Glutamatergic neuron (in vitro differentiated cells): ENCODE results near the gene INPP5B. TPM values are rescaled to one million over a fixed set of nuclear protein-coding genes. Genes with fewer than 3 reads are reported as not detected.
"Not testable (repeated sequence)": the region's sequence is repeated elsewhere in the genome, so short reads cannot be mapped to it uniquely, and the experiment has no call there.

Experiments
- DNase-seq: peaks from one replicate; pipeline ENCODE4 v3.0.0; 2022
- H3K27ac Mint-ChIP-seq: one replicate; pipeline ENCODE4 v1.8.0; 2020; ENCODE audit warnings: mild to moderate bottlenecking, mixed read lengths, inconsistent platforms; ENCODE audit not compliant: unreplicated experiment
- H3K27me3 Mint-ChIP-seq: one replicate; pipeline ENCODE4 v1.8.0; 2020; ENCODE audit warnings: mild to moderate bottlenecking, moderate library complexity, mixed read lengths, inconsistent platforms; ENCODE audit not compliant: unreplicated experiment
- H3K36me3 Mint-ChIP-seq: one replicate; pipeline ENCODE4 v1.8.0; 2020; ENCODE audit warnings: mild to moderate bottlenecking, mixed read lengths, inconsistent platforms; ENCODE audit not compliant: unreplicated experiment
- H3K4me1 Mint-ChIP-seq: one replicate; pipeline ENCODE4 v1.8.0; 2020; ENCODE audit warnings: mild to moderate bottlenecking, low read depth, mixed read lengths, inconsistent platforms; ENCODE audit not compliant: unreplicated experiment
- H3K4me3 Mint-ChIP-seq: one replicate; pipeline ENCODE4 v1.8.0; 2020; ENCODE audit warnings: mild to moderate bottlenecking, mixed read lengths, inconsistent platforms; ENCODE audit not compliant: unreplicated experiment
- H3K9me3 Mint-ChIP-seq: one replicate; pipeline ENCODE4 v1.8.0; 2020; ENCODE audit warnings: mild to moderate bottlenecking, moderate library complexity, mixed read lengths, inconsistent platforms; ENCODE audit not compliant: unreplicated experiment
- CTCF ChIP-seq: fragments of 200-600 bp; sonication (generic); IDR thresholded peaks from one replicate; pipeline ENCODE4 v1.5.0; 2021; ENCODE audit not compliant: partially characterized antibody, unreplicated experiment
- total RNA-seq: library from RNA; stranded (reverse); fragmentation: NEBNext Ultra II Directional; extraction: Animal tissue kit (Norgen Biotek cat#: 25700); gene quantifications from one replicate; pipeline ENCODE4 v1.2.1, GENCODE V29; 2021; ENCODE audit not compliant: unreplicated experiment

INPP5B gene
- total RNA-seq, 1 donor from 2014 or later, result 19.3 TPM

- H3K9me3 Mint-ChIP-seq, result peaks cover 7% of the 10 kb centered on the region
- H3K27ac Mint-ChIP-seq, result no peak overlapping the region
- peaks cover 6% of the 10 kb centered on the region for H3K27me3 Mint-ChIP-seq
- no peaks in the 10 kb centered on the region for H3K36me3 Mint-ChIP-seq
- no peak overlapping the region for H3K4me3 Mint-ChIP-seq
- no peak for DNase-seq
- no peak for TF ChIP-seq CTCF
- peaks cover 1% of the 10 kb centered on the region for H3K4me1 Mint-ChIP-seq
These were observed 40.8 kb upstream of the INPP5B start for GRCh38 chr1:37987679-37988078.

- Mint-ChIP-seq H3K36me3 (no peaks in the 10 kb centered on the region), H3K4me3 (no peak overlapping the region), H3K27ac (no peak overlapping the region), H3K4me1 (peaks cover 1% of the 10 kb centered on the region), H3K27me3 (no peaks in the 10 kb centered on the region), H3K9me3 (no peaks in the 10 kb centered on the region)
- DNase-seq, result no peak
- TF ChIP-seq CTCF, result no peak
These were observed 36.7 kb upstream of the INPP5B start for GRCh38 chr1:37983546-37983945.

GRCh38 chr1:37978541-37978940, 31.7 kb upstream of the INPP5B start:
- Mint-ChIP-seq H3K4me1 (no peaks in the 10 kb centered on the region), H3K9me3 (no peaks in the 10 kb centered on the region), H3K4me3 (no peak overlapping the region), H3K27ac (no peak overlapping the region), H3K36me3 (no peaks in the 10 kb centered on the region), H3K27me3 (no peaks in the 10 kb centered on the region)
- no peak for DNase-seq
- no peak for TF ChIP-seq CTCF

GRCh38 chr1:37975083-37975482, 28.2 kb upstream of the INPP5B start:
- H3K27me3 Mint-ChIP-seq, H3K36me3 Mint-ChIP-seq, H3K4me3 Mint-ChIP-seq, DNase-seq, H3K9me3 Mint-ChIP-seq, H3K4me1 Mint-ChIP-seq, H3K27ac Mint-ChIP-seq: not testable (repeated sequence)
- peak; percentile 61 for TF ChIP-seq CTCF

- no peak for DNase-seq
- Mint-ChIP-seq H3K4me1 (no peaks in the 10 kb centered on the region), H3K27ac (no peak overlapping the region), H3K36me3 (no peaks in the 10 kb centered on the region), H3K9me3 (no peaks in the 10 kb centered on the region), H3K27me3 (no peaks in the 10 kb centered on the region), H3K4me3 (no peak overlapping the region)
- no peak for TF ChIP-seq CTCF
These were observed 27.7 kb upstream of the INPP5B start for GRCh38 chr1:37974567-37974966.

- not testable (repeated sequence) for H3K36me3 Mint-ChIP-seq, H3K4me3 Mint-ChIP-seq, H3K4me1 Mint-ChIP-seq, DNase-seq, H3K27me3 Mint-ChIP-seq, H3K27ac Mint-ChIP-seq, H3K9me3 Mint-ChIP-seq
These were observed 26.8 kb upstream of the INPP5B start for GRCh38 chr1:37973684-37974083.
